Measurements from ENCODE around the gene BIN2. TPM values are rescaled to one million over a fixed set of nuclear protein-coding genes. Genes with fewer than 3 reads are reported as not detected.

The BIN2 gene
- total and polyA plus RNA-seq, 8 donors = 2.2 to 33.0 (median 4.2) TPM

GRCh38 chr12:51333536-51333935, 9.6 kb upstream of the BIN2 start:
- no peaks in the 10 kb centered on the region for H3K36me3 ChIP-seq
- H3K9me3 ChIP-seq = no peaks in the 10 kb centered on the region
- 66 to 73% (median 69%) methylated on average over 6 of the region's 6 CpGs for WGBS, 5 donors
- no peak for DNase-seq
- no peak overlapping the region for H3K27ac ChIP-seq
- intact Hi-C loops (cut with DNase I; ENCODE audit: low total_unique reads) = loop anchor here (10.0 kb wide), 1 partner anchor 49 kb away; no protein-coding TSS in a partner anchor
- H3K4me1 ChIP-seq = peaks cover 0 to 5% (median 0%) of the 10 kb centered on the region in 4 donors
- H3K4me3 ChIP-seq = no peak overlapping the region
- H3K27me3 ChIP-seq = peaks cover 0 to 4% (median 0%) of the 10 kb centered on the region in 3 donors
- TF ChIP-seq POLR2AphosphoS5 (IDR thresholded peaks at IDR 0.05) (no peak), EP300 (IDR thresholded peaks at IDR 0.05) (no peak), POLR2A (IDR thresholded peaks at IDR 0.05) (no peak)
- TF ChIP-seq, protein P1, sequence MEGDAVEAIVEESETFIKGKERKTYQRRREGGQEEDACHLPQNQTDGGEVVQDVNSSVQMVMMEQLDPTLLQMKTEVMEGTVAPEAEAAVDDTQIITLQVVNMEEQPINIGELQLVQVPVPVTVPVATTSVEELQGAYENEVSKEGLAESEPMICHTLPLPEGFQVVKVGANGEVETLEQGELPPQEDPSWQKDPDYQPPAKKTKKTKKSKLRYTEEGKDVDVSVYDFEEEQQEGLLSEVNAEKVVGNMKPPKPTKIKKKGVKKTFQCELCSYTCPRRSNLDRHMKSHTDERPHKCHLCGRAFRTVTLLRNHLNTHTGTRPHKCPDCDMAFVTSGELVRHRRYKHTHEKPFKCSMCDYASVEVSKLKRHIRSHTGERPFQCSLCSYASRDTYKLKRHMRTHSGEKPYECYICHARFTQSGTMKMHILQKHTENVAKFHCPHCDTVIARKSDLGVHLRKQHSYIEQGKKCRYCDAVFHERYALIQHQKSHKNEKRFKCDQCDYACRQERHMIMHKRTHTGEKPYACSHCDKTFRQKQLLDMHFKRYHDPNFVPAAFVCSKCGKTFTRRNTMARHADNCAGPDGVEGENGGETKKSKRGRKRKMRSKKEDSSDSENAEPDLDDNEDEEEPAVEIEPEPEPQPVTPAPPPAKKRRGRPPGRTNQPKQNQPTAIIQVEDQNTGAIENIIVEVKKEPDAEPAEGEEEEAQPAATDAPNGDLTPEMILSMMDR (IDR thresholded peaks at IDR 0.05) = no peak

DNA sequence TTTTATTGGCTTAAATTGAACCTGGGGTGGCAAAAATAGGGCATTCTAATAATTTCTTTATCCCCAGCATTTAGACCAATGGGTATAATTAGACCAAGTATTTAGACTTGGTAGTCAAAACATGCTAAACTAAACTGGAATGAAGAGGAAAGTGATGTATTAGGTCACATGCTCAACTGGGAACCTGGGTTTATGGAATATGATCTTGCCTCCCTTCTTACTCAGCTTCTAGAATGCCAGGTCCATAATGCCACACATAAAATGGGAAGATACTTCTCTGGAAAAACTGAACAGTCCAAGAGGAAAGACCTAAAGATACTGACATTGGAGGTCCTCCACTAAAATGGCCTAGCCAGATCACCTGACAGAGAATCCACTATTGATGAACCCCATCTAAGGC, 6.2 kb upstream of the BIN2 start:
- TF ChIP-seq POLR2A (IDR thresholded peaks at IDR 0.05) = no peak
- TF ChIP-seq, protein P1 (IDR thresholded peaks at IDR 0.05) = no peak
- TF ChIP-seq POLR2AphosphoS5 (IDR thresholded peaks at IDR 0.05) = no peak
- no peak for TF ChIP-seq EP300 (IDR thresholded peaks at IDR 0.05)
- Histone ChIP-seq H3K36me3 (no peaks in the 10 kb centered on the region), H3K27me3 (no peaks in the 10 kb centered on the region)

DNA sequence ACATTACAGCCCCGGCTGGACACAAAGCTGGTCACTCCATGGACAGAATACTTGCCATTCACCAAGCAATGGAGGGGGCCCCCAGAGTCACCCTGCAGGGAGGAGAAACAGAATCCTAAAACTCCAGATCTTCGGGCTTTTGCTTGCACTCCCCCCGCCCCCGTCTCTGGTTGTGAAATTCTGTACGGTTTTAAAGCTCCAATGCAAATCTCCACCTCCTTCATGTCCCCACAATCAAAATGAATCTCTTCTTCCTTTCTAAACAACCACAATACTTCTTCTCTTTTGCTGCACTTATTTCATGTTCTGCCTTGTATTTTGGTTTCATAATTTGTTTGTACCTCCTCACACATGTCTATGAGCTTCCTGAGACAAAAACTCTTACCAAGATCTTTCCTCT, 5.8 kb upstream of the BIN2 start:
- no peak overlapping the region for H3K4me3 ChIP-seq
- H3K4me1 ChIP-seq = peaks cover 0 to 40% (median 0%) of the 10 kb centered on the region in 4 donors
- no peak for DNase-seq
- intact Hi-C loops (cut with DNase I; ENCODE audit: low total_unique reads) = loop anchor here (10.0 kb wide), 1 partner anchor 45 kb away; no protein-coding TSS in a partner anchor
- no peak overlapping the region for H3K27ac ChIP-seq
- no peaks in the 10 kb centered on the region for H3K9me3 ChIP-seq
- H3K36me3 ChIP-seq = no peaks in the 10 kb centered on the region
- no peaks in the 10 kb centered on the region for H3K27me3 ChIP-seq
- TF ChIP-seq, protein P1 (IDR thresholded peaks at IDR 0.05) = no peak
- no peak for TF ChIP-seq POLR2AphosphoS5 (IDR thresholded peaks at IDR 0.05)
- no peak for TF ChIP-seq POLR2A (IDR thresholded peaks at IDR 0.05)
- TF ChIP-seq EP300 (IDR thresholded peaks at IDR 0.05) = no peak
- 69 to 86% (median 79%) methylated on average over 5 of the region's 5 CpGs for WGBS, 5 donors

More for the DNA sequence above, 6.2 kb upstream of the BIN2 start:
- H3K27ac ChIP-seq = no peak overlapping the region
- no peaks in the 10 kb centered on the region for H3K9me3 ChIP-seq
- no peak for DNase-seq
- peaks cover 0 to 36% (median 0%) of the 10 kb centered on the region in 4 donors for H3K4me1 ChIP-seq
- no peak overlapping the region for H3K4me3 ChIP-seq
- intact Hi-C loops (cut with DNase I; ENCODE audit: low total_unique reads) = loop anchor here (10.0 kb wide), 1 partner anchor 45 kb away; no protein-coding TSS in a partner anchor

DNA sequence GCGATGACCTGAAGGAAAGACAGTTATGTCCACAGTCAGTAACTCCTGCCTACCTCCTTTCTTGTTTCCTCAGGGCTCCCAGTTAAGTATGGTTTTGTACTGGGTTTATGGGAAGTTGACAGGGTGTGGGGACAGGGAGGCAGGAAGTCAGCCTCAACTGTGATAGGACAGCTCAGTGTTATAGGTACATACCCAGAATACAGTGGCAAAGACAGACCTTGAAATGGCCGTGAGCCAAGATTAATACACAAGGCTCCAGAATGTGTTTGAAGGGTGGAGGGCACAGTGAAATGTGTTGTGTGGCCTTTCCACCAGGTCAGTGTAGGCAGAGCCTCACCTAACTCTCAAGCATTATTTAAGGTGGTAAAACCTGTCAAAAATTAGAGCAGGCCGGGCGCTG, 4.6 kb upstream of the BIN2 start:
- no peak for DNase-seq
- Histone ChIP-seq H3K4me1 (peaks cover 0 to 47% (median 0%) of the 10 kb centered on the region in 4 donors), H3K9me3 (no peaks in the 10 kb centered on the region), H3K27ac (no peak overlapping the region), H3K27me3 (no peaks in the 10 kb centered on the region), H3K36me3 (no peaks in the 10 kb centered on the region), H3K4me3 (no peak overlapping the region)
- TF ChIP-seq POLR2A (IDR thresholded peaks at IDR 0.05) (no peak), POLR2AphosphoS5 (IDR thresholded peaks at IDR 0.05) (no peak), EP300 (IDR thresholded peaks at IDR 0.05) (no peak)
- TF ChIP-seq, protein P1 (IDR thresholded peaks at IDR 0.05) = no peak
- intact Hi-C loops (cut with DNase I; ENCODE audit: low total_unique reads) = no loop called here
- WGBS, 5 donors = 77 to 89% (median 80%) methylated on average over 4 of the region's 4 CpGs

Data from stomach (tissue), 9 donors.